K562 (cell line): ENCODE measurements around the gene ZDHHC5. TPM values are rescaled to one million over a fixed set of nuclear protein-coding genes. Genes with fewer than 3 reads are reported as not detected.

Experiments
- ATAC-seq: fragments of 200-7000 bp; cut with Tn5 transposase; 3 replicates; pipeline ENCODE4 v1.9.1; 2020; ENCODE audit warnings: moderate library complexity
- BruUV-seq: library from RNA; stranded (reverse); fragments of 400-500 nt; replicated peaks from 2 replicates; lab custom pipeline; 2021; lab: Mats Ljungman, UMichigan
- CTCF ChIA-PET: fragments of 300-600 bp; formaldehyde crosslinking; extraction: SDS; loops from one replicate; lab custom pipeline; 2021; ENCODE audit warnings: low intra/inter-chr PET ratio; lab: Yijun Ruan, JAX
- POLR2A ChIA-PET: fragments of 300-600, 350-650 bp; sonication (Branson Sonifier 250); formaldehyde crosslinking; extraction: SDS; loops from one replicate; lab custom pipeline; 2021; ENCODE audit warnings: antibody characterized with exemption, inconsistent platforms; lab: Yijun Ruan, JAX
- DNase-seq, 4 experiments: peaks; one replicate each; pipeline versions ENCODE4 v3.0.0 to v3.0.0-alpha.2; 2011 to 2018; ENCODE audit warnings: low spot score in 3 of 4, mixed read lengths in 3 of 4; ENCODE audit errors: extremely low read depth in 1 of 4
- FAIRE-seq: peaks from 2 replicates; lab custom pipeline; 2011; peaks lifted over from hg19 to GRCh38; lab: Jason Lieb, UNC
- H2AFZ ChIP-seq: 2 replicates; pipeline ENCODE4 v1.6.0; 2011; ENCODE audit warnings: low read depth, low read length, control low read depth, inconsistent platforms
- H3K27ac ChIP-seq: fragments of 200-600 bp; 3 replicates; pipeline ENCODE4 v1.8.0; 2011; ENCODE audit warnings: low read depth, mild to moderate bottlenecking, control low read depth, inconsistent platforms, low read length, moderate library complexity, mixed read lengths; ENCODE audit errors: extremely low read depth
- H3K27me3 ChIP-seq, 2 experiments: fragments of 300-600 bp in 1 of 2; 2 replicates in 1 of 2; 3 replicates in 1 of 2; pipeline versions ENCODE4 v1.6.0 to v1.8.0; 2011; ENCODE audit warnings: inconsistent platforms in 2 of 2, low read length in 2 of 2, mild to moderate bottlenecking in 1 of 2, mixed read lengths in 1 of 2, moderate library complexity in 1 of 2; ENCODE audit not compliant: control insufficient read depth in 2 of 2, insufficient read depth in 2 of 2
- H3K36me3 ChIP-seq: fragments of 300-600 bp; 3 replicates; pipeline ENCODE4 v1.8.0; 2011; ENCODE audit warnings: mild to moderate bottlenecking, low read length, inconsistent platforms; ENCODE audit not compliant: control insufficient read depth, insufficient read depth
- H3K4me1 ChIP-seq, 2 experiments: fragments of 200-600 bp in 1 of 2; replicated peaks in 1 of 2; 2 replicates in 1 of 2; 3 replicates in 1 of 2; pipeline versions ENCODE4 v1.5.1 to v1.8.0; 2011; ENCODE audit warnings: inconsistent platforms in 2 of 2, low read length in 2 of 2, mild to moderate bottlenecking in 1 of 2, mixed read lengths in 1 of 2, moderate library complexity in 1 of 2; ENCODE audit not compliant: control insufficient read depth in 2 of 2, insufficient read depth in 2 of 2
- H3K4me2 ChIP-seq: 2 replicates; pipeline ENCODE4 v1.6.1; 2011; ENCODE audit warnings: low read length, control low read depth, inconsistent platforms, mixed read lengths; ENCODE audit not compliant: insufficient read depth
- H3K4me3 ChIP-seq: fragments of 200-600 bp; sonication (generic), shearing (Covaris generic); 2 replicates; pipeline ENCODE4 v1.5.1; 2016; ENCODE audit warnings: control low read depth, inconsistent platforms
- H3K79me2 ChIP-seq: fragments of 200-600 bp; 3 replicates; pipeline ENCODE4 v1.8.0; 2011; ENCODE audit warnings: low read length, inconsistent platforms; ENCODE audit not compliant: control insufficient read depth, insufficient read depth
- H3K9ac ChIP-seq, 2 experiments: 2 replicates each; pipeline versions ENCODE4 v1.6.0 to v1.6.1; 2011; ENCODE audit warnings: low read depth in 2 of 2, low read length in 2 of 2, control low read depth in 1 of 2, inconsistent platforms in 1 of 2, mild to moderate bottlenecking in 1 of 2, mixed read lengths in 1 of 2; ENCODE audit not compliant: insufficient read depth in 1 of 2
- H3K9me1 ChIP-seq: one replicate; pipeline ENCODE4 v1.6.0; 2011; ENCODE audit warnings: inconsistent platforms, mild to moderate bottlenecking, low read length, moderate library complexity; ENCODE audit not compliant: control insufficient read depth, insufficient read depth
- H3K9me3 ChIP-seq: replicated peaks from 2 replicates; pipeline ENCODE4 v1.5.1; 2011; ENCODE audit warnings: low read depth, low read length, inconsistent platforms; ENCODE audit not compliant: control insufficient read depth, insufficient read depth
- H4K20me1 ChIP-seq: replicated peaks from 2 replicates; pipeline ENCODE4 v1.6.1; 2011; ENCODE audit warnings: low read length, inconsistent platforms, mixed read lengths; ENCODE audit not compliant: control insufficient read depth, insufficient read depth
- RAD21 ChIP-seq, 2 experiments: fragments of 250-450 bp in 1 of 2; fragments of 450-650 bp in 1 of 2; sonication (Bioruptor Pico) in 1 of 2; formaldehyde crosslinking in 1 of 2; IDR thresholded peaks in 1 of 2; conservative IDR thresholded peaks in 1 of 2; 2 replicates each; pipeline versions ENCODE4 v1.4.0 to v1.8.0; 2020 to 2022; ENCODE audit warnings: mild to moderate bottlenecking in 2 of 2, moderate library complexity in 1 of 2
- WGBS: fragments of 100-300 bp; shearing (Covaris generic); methylation state at CpG from one replicate; pipeline ENCODE4 v1.1.6; 2016; ENCODE audit warnings: low coverage, mixed read lengths; ENCODE audit not compliant: insufficient coverage; ENCODE audit errors: missing lambda C conversion rate; 5-methylcytosine and 5-hydroxymethylcytosine counted together
- in situ Hi-C: fragments of 300-500 bp; cut with MboI; formaldehyde crosslinking; loops from 4 replicates; pipeline ENCODE4 v1.15.0; 2018; ENCODE audit warnings: inconsistent platforms, mixed read lengths
- intact Hi-C: fragments of 100-400 bp; cut with micrococcal nuclease; formaldehyde crosslinking; loops from 2 replicates; pipeline ENCODE4 v1.14.2; 2022
- polyA plus RNA-seq, 8 experiments: library from polyadenylated mRNA; depleted of rRNA in 4 of 8; stranded (reverse) in 5 of 8; unstranded in 3 of 8; fragments of >200 nt; fragmentation: Nextera tagmentation in 2 of 8; fragmentation: Illumina TruSeq in 1 of 8; extraction: Ambion mirVana in 2 of 8; extraction: Trizol in 1 of 8; gene quantifications; 2 replicates each; pipeline versions ENCODE4 v1.2.1 to v1.2.3, GENCODE V29; 2011 to 2014; ENCODE audit warnings: inconsistent platforms in 1 of 8, missing spikeins in 1 of 8
- total RNA-seq, 7 experiments: library from RNA; depleted of rRNA in 6 of 7; stranded (reverse); fragments of >200 nt in 6 of 7; fragmentation: Illumina TruSeq in 2 of 7; extraction: Trizol in 2 of 7; gene quantifications; 2 replicates each; pipeline versions ENCODE4 v1.2.1 to v1.2.3, GENCODE V29; 2011 to 2021; ENCODE audit warnings: low replicate concordance in 1 of 7
- TF ChIP-seq, protein P1 (sequence below): fragments of 250-450 bp; sonication (Bioruptor Pico); IDR thresholded peaks from 2 replicates; pipeline ENCODE4 v1.5.0; 2020; ENCODE audit warnings: mild to moderate bottlenecking, borderline replicate concordance

ZDHHC5 gene
- total and polyA plus RNA-seq, 9 of the 15 experiments (the other 6 are each of a cell fraction or from before 2014, with no cell fraction given) = 3.8 to 64.2 (median 35.9) TPM

DNA sequence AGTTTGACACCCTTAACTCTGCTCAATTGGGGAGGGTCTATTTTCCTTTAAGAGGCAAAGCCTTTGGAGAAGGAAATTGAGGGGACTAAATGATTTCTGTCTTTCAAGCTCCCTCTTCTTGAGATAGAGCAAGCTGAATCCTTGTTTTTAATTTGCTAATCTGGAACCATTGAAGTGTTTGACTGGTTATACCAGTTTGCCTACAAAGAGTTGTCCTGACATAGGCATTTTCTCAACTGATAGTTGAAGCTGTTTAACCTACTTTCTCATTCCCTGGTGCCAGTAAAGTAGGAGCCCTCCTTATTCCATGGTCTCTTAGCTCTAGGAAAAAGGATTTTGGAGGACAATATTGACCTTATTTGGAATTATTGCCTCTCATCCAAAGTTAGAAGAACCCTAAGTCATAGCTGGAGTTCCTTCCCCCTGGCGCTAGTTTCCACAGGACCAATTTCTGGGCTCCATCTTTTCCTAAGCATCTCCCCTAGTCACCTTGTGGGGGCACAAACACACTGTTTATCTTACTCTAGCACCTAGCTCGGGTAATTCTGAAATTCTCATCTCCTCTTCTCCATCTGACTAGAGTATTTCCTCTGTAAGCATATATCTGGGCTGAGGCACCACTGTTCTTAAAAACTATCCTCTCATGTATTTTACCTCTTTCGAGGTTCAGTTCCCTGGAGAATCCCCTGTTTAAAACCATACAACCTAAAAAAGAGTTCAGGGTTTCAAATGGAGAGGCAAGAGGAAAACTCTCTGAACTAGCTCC lies 7.4 kb downstream of the ZDHHC5 start:
- H3K27ac ChIP-seq = no peak overlapping the region
- no peak overlapping the region for H3K4me2 ChIP-seq
- intact Hi-C loops = no loop called here
- no peak overlapping the region for H3K9ac ChIP-seq
- H4K20me1 ChIP-seq = peaks cover 11% of the 10 kb centered on the region
- peaks cover 89% of the 10 kb centered on the region for H3K79me2 ChIP-seq
- H3K9me1 ChIP-seq = no peaks in the 10 kb centered on the region
- TF ChIP-seq, protein P1, sequence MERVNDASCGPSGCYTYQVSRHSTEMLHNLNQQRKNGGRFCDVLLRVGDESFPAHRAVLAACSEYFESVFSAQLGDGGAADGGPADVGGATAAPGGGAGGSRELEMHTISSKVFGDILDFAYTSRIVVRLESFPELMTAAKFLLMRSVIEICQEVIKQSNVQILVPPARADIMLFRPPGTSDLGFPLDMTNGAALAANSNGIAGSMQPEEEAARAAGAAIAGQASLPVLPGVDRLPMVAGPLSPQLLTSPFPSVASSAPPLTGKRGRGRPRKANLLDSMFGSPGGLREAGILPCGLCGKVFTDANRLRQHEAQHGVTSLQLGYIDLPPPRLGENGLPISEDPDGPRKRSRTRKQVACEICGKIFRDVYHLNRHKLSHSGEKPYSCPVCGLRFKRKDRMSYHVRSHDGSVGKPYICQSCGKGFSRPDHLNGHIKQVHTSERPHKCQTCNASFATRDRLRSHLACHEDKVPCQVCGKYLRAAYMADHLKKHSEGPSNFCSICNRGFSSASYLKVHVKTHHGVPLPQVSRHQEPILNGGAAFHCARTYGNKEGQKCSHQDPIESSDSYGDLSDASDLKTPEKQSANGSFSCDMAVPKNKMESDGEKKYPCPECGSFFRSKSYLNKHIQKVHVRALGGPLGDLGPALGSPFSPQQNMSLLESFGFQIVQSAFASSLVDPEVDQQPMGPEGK (CRISPR knock-in tag) = no peak
- peak in 1 of 2 experiments; percentile 31; a peak in 2 of 4 replicates for TF ChIP-seq RAD21 (CRISPR knock-in tag; conservative IDR thresholded peaks at IDR 0.05 in 1 of 2, IDR thresholded peaks at IDR 0.05 in 1 of 2)
- POLR2A ChIA-PET = interaction anchor here (0.7 to 2.3 kb wide), 4 partner anchors 12 to 107 kb away, joined by 3 to 7 read pairs (median 3); partner anchors contain the start of genes MED19 and TMX2
- H3K27me3 ChIP-seq = no peaks in the 10 kb centered on the region
- no peak overlapping the region for H3K4me3 ChIP-seq
- CTCF ChIA-PET = no interaction called here
- WGBS = 76% methylated on average over 3 of the region's 3 CpGs
- FAIRE-seq (no peak), DNase-seq (no peak), ATAC-seq (peak; percentile 25; the same call in 2 of the 3 replicates)
- no peak overlapping the region for H2AFZ ChIP-seq
- peaks cover 0 to 12% of the 10 kb centered on the region in 2 experiments; a peak in 2 of 5 replicates for H3K4me1 ChIP-seq
- peaks cover 80% of the 10 kb centered on the region for H3K36me3 ChIP-seq
- no peaks in the 10 kb centered on the region for H3K9me3 ChIP-seq
- no TSS peak for BruUV-seq
- in situ Hi-C loops = no loop called here
